Measurements from ENCODE around the gene SF3A1.

Gene SF3A1

GRCh38 chr22:30299322-30299721 lies 57.4 kb downstream of the SF3A1 start:
- DNase-seq: no peak

GRCh38 chr22:30297991-30298701 lies 58.5 kb downstream of the SF3A1 start:
- no peak for DNase-seq

GRCh38 chr22:30297276-30297990 lies 59.3 kb downstream of the SF3A1 start:
- DNase-seq: no peak

GRCh38 chr22:30296833-30297232 lies 59.9 kb downstream of the SF3A1 start:
- no peak for DNase-seq

GRCh38 chr22:30296324-30296723 lies 60.4 kb downstream of the SF3A1 start:
- no peak for DNase-seq

- DNase-seq: no peak
Measured at GRCh38 chr22:30295576-30295975, 61.1 kb downstream of the SF3A1 start.

GRCh38 chr22:30294830-30295229 lies 61.9 kb downstream of the SF3A1 start:
- no peak for DNase-seq

- DNase-seq: no peak
Measured at GRCh38 chr22:30294066-30294465, 62.6 kb downstream of the SF3A1 start.

GRCh38 chr22:30293026-30293425 lies 63.7 kb downstream of the SF3A1 start:
- no peak for DNase-seq

- DNase-seq: no peak
Measured at GRCh38 chr22:30292069-30292970, 64.4 kb downstream of the SF3A1 start.

GRCh38 chr22:30291058-30291892 lies 65.4 kb downstream of the SF3A1 start:
- DNase-seq: no peak

GRCh38 chr22:30290342-30291057 lies 66.2 kb downstream of the SF3A1 start:
- DNase-seq: peak; percentile 43

- no peak for DNase-seq
Measured at GRCh38 chr22:30289980-30290313, 66.7 kb downstream of the SF3A1 start.

- peak; percentile 99 for DNase-seq
Measured at GRCh38 chr22:30289141-30289979, 67.3 kb downstream of the SF3A1 start, which contains the start of gene CASTOR1. CASTOR1 (minus strand) TSS chr22:30289505; CDS start chr22:30289497, 8 bp downstream.

GRCh38 chr22:30288419-30289140 lies 68.1 kb downstream of the SF3A1 start:
- DNase-seq: no peak

GRCh38 chr22:30287648-30288418 lies 68.9 kb downstream of the SF3A1 start:
- peak; percentile 94 for DNase-seq

GRCh38 chr22:30286813-30287647 lies 69.7 kb downstream of the SF3A1 start:
- DNase-seq: peak; percentile 85

GRCh38 chr22:30286331-30286730 lies 70.4 kb downstream of the SF3A1 start:
- DNase-seq: no peak

Measured in hematopoietic multipotent progenitor cell treated with erythropoietin and hydrocortisone succinate and interleukin-3 and kit ligand, for 4 days (in vitro differentiated cells).